CD4-positive, CD25-positive, alpha-beta regulatory T cell (primary cell): Measurements from ENCODE around the gene TMEM217. TPM values are rescaled to one million over a fixed set of nuclear protein-coding genes. Genes with fewer than 3 reads are reported as not detected.

Experiments used
- ATAC-seq, 2 donors: fragments of 150-1000 bp; cut with Tn5 transposase; one replicate each; pipeline ENCODE4 v1.10.0; 2021; ENCODE audit warnings: low read depth in 2 of 2, moderate number of reproducible peaks in 2 of 2, moderate library complexity in 1 of 2
- DNase-seq, 3 donors: peaks; one replicate each; pipeline versions ENCODE4 v3.0.0 to v3.0.0-alpha.2; 2012 to 2022; ENCODE audit warnings: mixed read lengths in 1 of 3
- H3K27ac ChIP-seq: one replicate; pipeline ENCODE4 v1.7.0; 2013; ENCODE audit warnings: mild to moderate bottlenecking, low read length; ENCODE audit not compliant: insufficient read depth, poor library complexity, severe bottlenecking
- H3K27me3 ChIP-seq: one replicate; pipeline ENCODE4 v1.7.0; 2013; ENCODE audit warnings: low read length; ENCODE audit not compliant: control insufficient read depth, insufficient read depth
- H3K36me3 ChIP-seq: one replicate; pipeline ENCODE4 v1.7.0; 2013; ENCODE audit warnings: mild to moderate bottlenecking, low read length, moderate library complexity; ENCODE audit not compliant: control insufficient read depth, insufficient read depth
- H3K4me1 ChIP-seq: 2 replicates; pipeline ENCODE4 v1.7.0; 2013; ENCODE audit warnings: mild to moderate bottlenecking, low read length; ENCODE audit not compliant: insufficient read depth, control insufficient read depth, poor library complexity, severe bottlenecking
- H3K4me3 ChIP-seq: one replicate; pipeline ENCODE4 v1.7.0; 2013; ENCODE audit warnings: low read depth, mild to moderate bottlenecking, low read length, moderate library complexity
- H3K9me3 ChIP-seq, 2 experiments: 1 replicate in 1 of 2; 2 replicates in 1 of 2; pipeline ENCODE4 v1.7.0; 2013; ENCODE audit warnings: low read length in 2 of 2, mild to moderate bottlenecking in 1 of 2, moderate library complexity in 1 of 2; ENCODE audit not compliant: control insufficient read depth in 2 of 2
- H3K27ac Mint-ChIP-seq, 3 donors: one replicate each; pipeline ENCODE4 v1.8.0; 2020 to 2022; ENCODE audit warnings: mild to moderate bottlenecking in 3 of 3, mixed read lengths in 3 of 3, moderate library complexity in 2 of 3
- H3K27me3 Mint-ChIP-seq: one replicate; pipeline ENCODE4 v1.8.0; 2022; ENCODE audit warnings: mild to moderate bottlenecking, mixed read lengths
- H3K36me3 Mint-ChIP-seq: one replicate; pipeline ENCODE4 v1.8.0; 2020; ENCODE audit warnings: mixed read lengths
- H3K4me1 Mint-ChIP-seq, 4 donors: one replicate each; pipeline ENCODE4 v1.8.0; 2020 to 2022; ENCODE audit warnings: mixed read lengths in 4 of 4, mild to moderate bottlenecking in 1 of 4
- H3K4me3 Mint-ChIP-seq, 4 donors: one replicate each; pipeline ENCODE4 v1.8.0; 2020 to 2022; ENCODE audit warnings: mild to moderate bottlenecking in 4 of 4, mixed read lengths in 4 of 4, moderate library complexity in 3 of 4
- H3K9me3 Mint-ChIP-seq, 7 donors: one replicate each; pipeline ENCODE4 v1.8.0; 2020 to 2022; ENCODE audit warnings: mixed read lengths in 7 of 7, mild to moderate bottlenecking in 3 of 7, moderate library complexity in 2 of 7
- polyA plus RNA-seq, 4 donors: library from polyadenylated mRNA; unstranded; fragments of 300-500 nt; fragmentation: Illumina TruSeq; gene quantifications; one replicate each; pipeline ENCODE4 v1.2.3, GENCODE V29; 2021
- total RNA-seq: library from RNA; stranded (reverse); gene quantifications from one replicate; pipeline ENCODE4 v1.2.3, GENCODE V29; 2022

Gene TMEM217
- total and polyA plus RNA-seq, 5 donors from 2014 or later = 0.38 to 1.4 (median 0.79) TPM

- ATAC-seq (no peak), DNase-seq (no peak)
- Mint-ChIP-seq H3K27me3 (peaks cover 7% of the 10 kb centered on the region), H3K9me3 (no peaks in the 10 kb centered on the region), H3K4me1 (peaks cover 0 to 6% (median 3%) of the 10 kb centered on the region in 4 donors), H3K36me3 (no peaks in the 10 kb centered on the region), H3K27ac (no peak overlapping the region), H3K4me3 (no peak overlapping the region)
- Histone ChIP-seq H3K27me3 (no peaks in the 10 kb centered on the region), H3K27ac (no peak overlapping the region), H3K4me3 (no peak overlapping the region), H3K9me3 (no peaks in the 10 kb centered on the region), H3K4me1 (no peaks in the 10 kb centered on the region), H3K36me3 (no peaks in the 10 kb centered on the region)
Observed at GRCh38 chr6:37162740-37163139, 95.2 kb downstream of the TMEM217 start.

Other genes starting within 250 kb of the TMEM217 start
- 161 TPM for gene PIM1, start 88.0 kb downstream of the TMEM217 start, total RNA-seq
- gene PIM1, start 88.0 kb downstream of the TMEM217 start, polyA plus RNA-seq = 100 to 1,000 TPM; 105 to 149 (median 127) TPM
- gene TBC1D22B, start 372 bp downstream of the TMEM217 start, total RNA-seq = 13.3 TPM
- 1 to 10 TPM; 8.2 to 9.6 (median 8.9) TPM for gene TBC1D22B, start 372 bp downstream of the TMEM217 start, polyA plus RNA-seq
- 12.2 TPM for gene RNF8, start 95.8 kb upstream of the TMEM217 start, total RNA-seq
- gene RNF8, start 95.8 kb upstream of the TMEM217 start, polyA plus RNA-seq = 10 to 100 TPM; 14.6 to 21.9 (median 17.6) TPM
- gene CMTR1, start 175.1 kb upstream of the TMEM217 start, total RNA-seq = 91.2 TPM
- gene CMTR1, start 175.1 kb upstream of the TMEM217 start, polyA plus RNA-seq = 10 to 100 TPM; 27.8 to 31.2 (median 29.1) TPM
- gene CCDC167, start 241.7 kb upstream of the TMEM217 start, total RNA-seq = 43.6 TPM
- 100 to 1,000 TPM; 172 to 274 (median 229) TPM for gene CCDC167, start 241.7 kb upstream of the TMEM217 start, polyA plus RNA-seq